Neural progenitor cell (in vitro differentiated cells): ENCODE data around the gene RAB15.

Experiments
- CTCF ChIP-seq: fragments of 200-600 bp; sonication (generic); IDR thresholded peaks from 2 replicates; pipeline ENCODE4 v1.5.1; 2017; ENCODE audit warnings: antibody characterized with exemption, mild to moderate bottlenecking
- EZH2 ChIP-seq: fragments of 200-600 bp; sonication (generic); IDR thresholded peaks from 2 replicates; pipeline ENCODE4 v1.6.1; 2017; ENCODE audit warnings: antibody characterized with exemption, mild to moderate bottlenecking, moderate library complexity

GRCh38 chr14:65007202-65007601 lies 35.1 kb upstream of the RAB15 start:
- TF ChIP-seq CTCF: no peak
- no peak for TF ChIP-seq EZH2
